AG04449 (cell line): Measurements from ENCODE around the gene SERPINA4.
"Not testable (repeated sequence)": the region's sequence is repeated elsewhere in the genome, so short reads cannot be mapped to it uniquely, and the experiment has no call there.

Source experiments
- CTCF ChIA-PET: fragments of 350-600 bp; formaldehyde crosslinking; extraction: SDS; loops from one replicate; lab custom pipeline; 2021; ENCODE audit warnings: antibody characterized with exemption; lab: Yijun Ruan, JAX
- POLR2A ChIA-PET: fragments of 400-600, 350-600 bp; formaldehyde crosslinking; extraction: SDS; loops from one replicate; lab custom pipeline; 2020; ENCODE audit warnings: antibody characterized with exemption, inconsistent platforms; lab: Yijun Ruan, JAX
- DNase-seq: peaks from one replicate; pipeline ENCODE4 v3.0.0-alpha.2; 2010; ENCODE audit warnings: low read depth, low spot score
- H3K4me3 ChIP-seq: 2 replicates; pipeline ENCODE4 v1.5.1; 2011; ENCODE audit warnings: low read depth, mild to moderate bottlenecking, control low read depth, low read length
- TF ChIP-seq, protein P1 (sequence below): IDR thresholded peaks from one replicate; pipeline ENCODE4 v1.5.1; 2011; ENCODE audit warnings: mild to moderate bottlenecking, moderate library complexity, low read length, control low read depth, inconsistent platforms; ENCODE audit not compliant: insufficient read depth; ENCODE audit errors: missing control alignments

The SERPINA4 gene

DNA sequence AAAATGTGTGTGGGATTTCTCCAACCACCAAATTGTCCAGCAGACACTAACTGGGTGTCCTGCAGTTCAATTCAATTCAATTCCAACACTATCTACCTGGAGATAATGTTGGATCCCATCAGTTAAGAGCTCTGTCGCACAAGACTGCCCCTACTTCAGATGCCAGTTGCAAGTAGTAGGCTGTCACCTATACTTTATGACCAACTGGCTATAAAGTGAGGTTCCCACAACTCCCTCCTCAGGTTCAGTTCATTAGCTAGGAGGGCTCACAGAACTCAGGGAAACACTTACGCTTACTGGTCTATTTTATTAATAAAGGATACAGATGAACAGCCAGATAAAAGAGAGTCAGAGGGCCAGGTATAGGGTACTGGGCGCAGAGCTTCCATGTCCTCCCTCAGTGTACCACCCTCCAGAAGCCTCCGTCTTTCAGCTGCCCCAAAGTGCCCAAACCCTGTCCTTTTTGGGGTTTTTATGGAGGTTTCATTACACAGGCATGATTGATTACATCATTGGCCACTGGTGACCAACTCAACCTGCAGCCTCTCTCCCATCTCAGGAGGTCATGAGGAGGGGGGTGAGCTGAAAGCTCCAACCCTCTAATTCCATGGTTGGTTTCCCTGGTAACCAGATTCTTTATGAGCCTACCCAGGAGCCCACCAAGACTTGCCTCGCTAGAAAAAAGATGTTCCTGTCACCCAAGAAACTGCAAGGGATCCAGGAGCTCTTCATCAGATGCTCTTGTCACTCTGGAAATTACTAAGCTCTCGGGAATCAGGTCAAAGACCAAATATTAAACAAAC is 12.4 kb downstream of the SERPINA4 start:
- ChIA-PET POLR2A (no interaction called here), CTCF (interaction anchor here (0.6 to 1.7 kb wide), 2 partner anchors 25 to 140 kb away, joined by 3 to 7 read pairs; no protein-coding TSS in a partner anchor)
- H3K4me3 ChIP-seq = no peak overlapping the region
- TF ChIP-seq, protein P1, sequence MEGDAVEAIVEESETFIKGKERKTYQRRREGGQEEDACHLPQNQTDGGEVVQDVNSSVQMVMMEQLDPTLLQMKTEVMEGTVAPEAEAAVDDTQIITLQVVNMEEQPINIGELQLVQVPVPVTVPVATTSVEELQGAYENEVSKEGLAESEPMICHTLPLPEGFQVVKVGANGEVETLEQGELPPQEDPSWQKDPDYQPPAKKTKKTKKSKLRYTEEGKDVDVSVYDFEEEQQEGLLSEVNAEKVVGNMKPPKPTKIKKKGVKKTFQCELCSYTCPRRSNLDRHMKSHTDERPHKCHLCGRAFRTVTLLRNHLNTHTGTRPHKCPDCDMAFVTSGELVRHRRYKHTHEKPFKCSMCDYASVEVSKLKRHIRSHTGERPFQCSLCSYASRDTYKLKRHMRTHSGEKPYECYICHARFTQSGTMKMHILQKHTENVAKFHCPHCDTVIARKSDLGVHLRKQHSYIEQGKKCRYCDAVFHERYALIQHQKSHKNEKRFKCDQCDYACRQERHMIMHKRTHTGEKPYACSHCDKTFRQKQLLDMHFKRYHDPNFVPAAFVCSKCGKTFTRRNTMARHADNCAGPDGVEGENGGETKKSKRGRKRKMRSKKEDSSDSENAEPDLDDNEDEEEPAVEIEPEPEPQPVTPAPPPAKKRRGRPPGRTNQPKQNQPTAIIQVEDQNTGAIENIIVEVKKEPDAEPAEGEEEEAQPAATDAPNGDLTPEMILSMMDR = no peak
- no peak for DNase-seq

DNA sequence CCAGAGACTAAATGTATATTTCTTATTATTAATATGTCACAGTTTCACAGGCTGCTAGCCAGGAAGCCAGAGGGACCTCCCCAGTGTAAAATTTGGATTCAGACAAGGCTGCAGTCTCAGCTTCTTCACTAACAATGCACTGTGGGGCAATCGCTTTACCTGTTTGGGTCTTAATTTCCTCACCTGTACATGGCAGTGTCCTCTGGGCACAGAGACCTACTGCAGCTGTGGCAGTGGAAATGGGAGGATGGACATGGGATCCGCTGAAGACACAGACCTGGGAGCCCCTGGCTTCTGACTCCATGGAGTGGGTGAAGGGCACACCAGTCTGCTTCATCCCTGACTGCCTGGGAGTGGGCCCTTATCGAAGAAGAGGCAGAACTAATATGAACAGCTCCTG is 13.1 kb downstream of the SERPINA4 start:
- H3K4me3 ChIP-seq = no peak overlapping the region
- TF ChIP-seq, protein P1 = no peak
- ChIA-PET CTCF (no interaction called here), POLR2A (no interaction called here)
- no peak for DNase-seq

DNA sequence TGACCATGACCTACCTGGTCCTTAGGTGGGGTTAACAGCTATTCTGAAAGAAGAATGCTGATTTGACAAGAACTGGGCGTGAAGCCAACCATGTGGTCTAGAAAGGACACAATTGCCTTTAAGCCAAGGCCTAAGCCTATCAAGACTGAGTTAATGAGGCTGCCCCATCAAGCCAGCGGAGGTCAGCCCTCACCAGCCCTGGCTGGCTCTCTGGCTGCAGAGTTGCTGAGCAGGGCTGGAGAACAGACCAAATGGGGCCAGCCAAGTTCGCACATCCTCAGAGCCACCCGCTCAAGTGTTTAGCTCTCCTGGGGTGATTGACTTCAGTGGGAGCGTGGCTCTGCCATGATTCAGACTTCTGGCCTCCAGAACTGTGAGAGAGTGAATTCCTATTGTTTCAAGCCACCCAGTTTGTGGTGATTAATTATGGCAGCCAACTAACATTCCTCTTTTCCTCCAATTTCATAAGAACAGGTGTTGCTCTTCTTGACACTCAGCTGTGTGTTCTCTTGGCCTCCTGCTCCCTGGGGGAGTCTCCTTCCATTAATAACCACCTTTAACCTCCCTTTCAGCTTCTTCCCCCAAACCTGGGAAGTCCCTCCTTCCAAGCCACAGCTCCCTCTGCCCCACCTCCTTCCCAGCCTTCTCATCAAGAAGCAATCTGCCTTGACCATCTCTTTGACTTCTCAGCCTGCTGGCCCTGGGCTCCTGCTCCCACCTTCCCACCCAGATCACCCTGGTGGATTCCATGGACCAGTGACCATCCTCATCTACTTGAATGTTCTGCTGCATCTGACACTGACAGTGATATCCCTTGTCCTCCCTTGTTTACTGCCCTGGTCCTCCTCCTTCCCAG is 14.7 kb downstream of the SERPINA4 start:
- H3K4me3 ChIP-seq = no peak overlapping the region
- ChIA-PET POLR2A (no interaction called here), CTCF (interaction anchor here (0.8 kb wide), 1 partner anchor 27 kb away, joined by 3 read pairs; no protein-coding TSS in a partner anchor)
- no peak for DNase-seq
- TF ChIP-seq, protein P1 = no peak

DNA sequence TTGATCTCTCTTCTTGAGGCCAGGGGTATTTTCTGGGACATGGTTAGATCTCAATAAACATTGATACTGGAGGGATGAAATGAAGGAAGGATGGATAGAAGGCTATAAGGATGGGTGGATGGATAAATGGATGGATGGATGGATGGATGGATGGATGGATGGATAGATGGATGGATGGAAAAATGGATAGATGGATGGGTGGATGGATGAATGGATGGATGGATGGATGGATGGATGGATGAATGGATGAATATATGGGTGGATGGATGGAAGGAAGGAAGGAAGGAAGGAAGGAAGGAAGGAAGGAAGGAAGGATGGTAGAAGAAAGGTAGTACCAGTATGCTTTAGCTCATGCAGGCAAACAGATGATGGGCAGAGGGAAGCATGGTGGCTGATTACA is 16.2 kb downstream of the SERPINA4 start:
- POLR2A ChIA-PET, H3K4me3 ChIP-seq, CTCF ChIA-PET, DNase-seq: not testable (repeated sequence)

GRCh38 chr14:94578712-94579111 is 17.5 kb downstream of the SERPINA4 start:
- ChIA-PET POLR2A (no interaction called here), CTCF (no interaction called here)
- no peak for DNase-seq
- H3K4me3 ChIP-seq = no peak overlapping the region
- TF ChIP-seq, protein P1 = no peak

DNA sequence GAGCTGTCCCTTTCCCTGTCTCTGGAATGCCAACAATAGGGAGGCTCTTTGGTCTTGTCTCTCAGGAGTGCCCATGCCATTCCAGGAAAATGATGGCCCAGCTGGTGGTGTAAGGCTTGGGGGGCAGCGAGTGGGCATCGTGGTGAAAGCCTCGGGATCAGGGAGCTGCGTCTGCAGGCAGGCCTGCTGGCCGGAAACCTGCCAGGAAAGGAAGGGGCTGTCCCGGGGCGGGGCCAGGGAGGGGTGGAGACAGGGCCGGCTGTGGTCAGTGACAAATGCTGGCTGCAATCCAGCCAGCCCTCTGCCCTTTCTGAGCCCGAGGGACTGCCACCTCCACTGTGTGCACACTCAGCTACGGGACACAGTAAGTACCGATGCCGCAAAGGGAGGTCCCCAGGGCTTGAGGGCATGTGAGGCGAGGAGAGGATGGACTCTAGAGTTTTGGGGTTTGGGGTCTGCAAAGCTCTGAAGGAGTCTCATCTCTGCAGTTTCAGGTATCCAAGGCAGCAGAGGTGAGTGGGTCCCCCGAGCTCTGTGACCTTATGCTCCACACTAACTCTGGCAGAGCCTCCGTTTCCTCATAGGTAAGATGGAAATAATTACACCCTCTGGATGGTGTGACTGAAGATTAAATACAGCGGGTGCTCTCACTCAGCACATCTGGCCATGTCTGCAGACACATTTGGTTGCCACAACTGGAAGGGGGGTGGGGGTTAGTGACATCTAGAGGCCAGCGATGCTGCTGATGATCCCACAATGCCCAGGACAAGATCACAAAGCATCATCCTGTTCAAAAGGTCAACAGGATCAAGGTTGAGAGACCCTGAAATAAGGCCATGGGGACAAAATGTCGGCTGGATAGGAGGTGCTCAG is 20.1 kb downstream of the SERPINA4 start, which contains the start of gene SERPINA5:
SERPINA5 (plus strand) TSS at position 300 of the 873 bp plus-strand sequence. CDS start 5,937 bp downstream, outside the sequence.
- H3K4me3 ChIP-seq = no peak within 1 kb of the TSS
- POLR2A ChIA-PET = no interaction called here
- DNase-seq = no peak
- TF ChIP-seq, protein P1 = no peak
- CTCF ChIA-PET = interaction anchor here (1.1 kb wide), 1 partner anchor 33 kb away, joined by 3 read pairs; no protein-coding TSS in a partner anchor
